Measurements from ENCODE around the gene CRTC1. TPM values are rescaled to one million over a fixed set of nuclear protein-coding genes. Genes with fewer than 3 reads are reported as not detected.

CRTC1 gene
- total RNA-seq, 1 donor from 2014 or later: 14.6 TPM

- Mint-ChIP-seq H3K27ac (ENCODE audit: unreplicated experiment) (peak overlapping the region; percentile 79), H3K4me1 (ENCODE audit: low read depth) (peaks cover 64% of the 10 kb centered on the region), H3K27me3 (ENCODE audit: low read depth) (no peaks in the 10 kb centered on the region), H3K4me3 (ENCODE audit: unreplicated experiment) (no peak overlapping the region), H3K36me3 (ENCODE audit: low read depth) (no peaks in the 10 kb centered on the region), H3K9me3 (ENCODE audit: low read depth) (no peaks in the 10 kb centered on the region)
- DNase-seq (ENCODE audit: low spot score): no peak
- no peak for TF ChIP-seq CTCF (IDR thresholded peaks at IDR 0.05)
Measured at GRCh38 chr19:18658366-18658855, 25.1 kb upstream of the CRTC1 start.

DNA sequence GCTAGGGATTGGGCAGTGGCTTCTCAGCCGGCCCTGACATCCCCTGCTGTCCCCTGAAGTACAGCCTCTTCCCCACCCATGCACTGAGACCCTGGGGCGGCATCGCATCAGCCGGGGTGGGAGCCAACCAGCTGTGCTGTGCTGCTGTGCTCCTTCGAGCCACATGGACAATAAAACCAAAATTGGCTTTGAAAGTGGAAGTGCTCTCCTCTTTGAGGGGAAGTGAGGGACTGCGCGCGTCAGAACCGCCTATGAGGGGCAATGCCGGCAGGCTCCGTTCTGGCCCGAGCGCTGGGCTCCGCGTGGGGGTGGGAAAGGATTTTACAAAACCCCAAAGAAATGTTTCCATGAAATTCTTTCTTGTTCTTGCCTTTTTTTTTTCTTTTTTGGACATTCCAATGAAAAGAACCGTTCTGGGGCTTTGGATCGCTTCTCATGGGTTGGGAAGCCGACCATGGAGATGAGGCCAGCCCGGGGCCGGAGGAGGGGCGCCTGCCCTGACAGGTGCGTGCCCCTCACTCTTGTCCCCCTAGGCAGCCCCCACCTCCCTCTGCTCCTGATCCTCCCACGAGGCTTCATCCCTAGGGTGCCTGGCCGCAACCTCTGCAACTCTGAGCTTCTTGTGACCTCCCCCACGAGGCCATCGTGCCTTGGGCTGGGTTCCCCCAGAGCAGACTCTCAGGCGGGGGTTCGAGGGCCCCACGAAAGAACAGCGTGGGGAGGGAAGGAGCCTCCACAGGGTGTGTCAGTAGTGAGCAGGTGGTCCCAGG is 24.0 kb upstream of the CRTC1 start:
- Mint-ChIP-seq H3K9me3 (ENCODE audit: low read depth) (no peaks in the 10 kb centered on the region), H3K27ac (ENCODE audit: unreplicated experiment) (peak overlapping the region; percentile 89), H3K36me3 (ENCODE audit: low read depth) (no peaks in the 10 kb centered on the region), H3K4me3 (ENCODE audit: unreplicated experiment) (no peak overlapping the region), H3K27me3 (ENCODE audit: low read depth) (no peaks in the 10 kb centered on the region), H3K4me1 (ENCODE audit: low read depth) (peaks cover 72% of the 10 kb centered on the region)
- no peak for TF ChIP-seq CTCF (IDR thresholded peaks at IDR 0.05)
- DNase-seq (ENCODE audit: low spot score): no peak

GRCh38 chr19:18660051-18660910 is 23.2 kb upstream of the CRTC1 start:
- TF ChIP-seq CTCF (IDR thresholded peaks at IDR 0.05): no peak
- Mint-ChIP-seq H3K4me3 (ENCODE audit: unreplicated experiment) (peak overlapping the region; percentile 6), H3K4me1 (ENCODE audit: low read depth) (peaks cover 72% of the 10 kb centered on the region), H3K27ac (ENCODE audit: unreplicated experiment) (peak overlapping the region; percentile 89), H3K36me3 (ENCODE audit: low read depth) (no peaks in the 10 kb centered on the region), H3K27me3 (ENCODE audit: low read depth) (no peaks in the 10 kb centered on the region), H3K9me3 (ENCODE audit: low read depth) (no peaks in the 10 kb centered on the region)
- no peak for DNase-seq (ENCODE audit: low spot score)

DNA sequence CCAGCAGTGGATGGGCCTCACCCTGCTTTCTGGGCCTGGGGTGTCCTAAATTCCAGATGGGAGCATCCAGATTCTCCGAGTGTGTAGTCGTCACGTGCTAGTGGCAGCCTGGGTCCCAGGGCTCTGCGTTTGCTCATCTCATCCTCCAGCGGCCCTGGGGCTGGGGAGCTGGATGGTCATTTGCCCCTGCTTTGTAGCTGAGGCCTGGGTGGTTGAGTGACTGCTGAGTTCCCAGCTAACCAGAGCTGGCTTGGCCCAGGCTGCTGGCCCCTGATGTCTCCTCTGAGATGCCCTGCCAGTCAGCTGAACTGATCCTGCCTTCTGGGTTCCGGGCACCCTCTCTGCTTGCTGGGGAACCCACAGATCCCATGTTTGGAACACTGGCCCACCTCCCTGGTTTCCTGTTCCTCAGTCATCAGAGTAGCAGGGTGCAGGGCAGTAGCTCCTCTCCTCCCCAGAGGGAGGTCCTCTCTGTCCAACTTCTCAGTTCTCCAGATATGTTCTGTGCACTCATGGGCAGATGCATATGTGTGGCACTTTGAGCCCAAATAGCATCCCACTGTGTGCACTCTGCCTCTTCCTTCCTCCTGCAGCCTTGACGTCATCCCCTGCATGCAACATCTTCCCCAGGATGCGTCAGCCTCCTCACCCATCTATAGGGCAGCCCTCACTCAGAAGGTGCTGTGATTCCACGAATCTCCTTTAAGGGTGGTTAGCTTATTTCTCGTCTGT is 22.4 kb upstream of the CRTC1 start:
- Mint-ChIP-seq H3K4me1 (ENCODE audit: low read depth) (peaks cover 72% of the 10 kb centered on the region), H3K27ac (ENCODE audit: unreplicated experiment) (peak overlapping the region; percentile 89), H3K27me3 (ENCODE audit: low read depth) (no peaks in the 10 kb centered on the region), H3K4me3 (ENCODE audit: unreplicated experiment) (no peak overlapping the region), H3K9me3 (ENCODE audit: low read depth) (no peaks in the 10 kb centered on the region), H3K36me3 (ENCODE audit: low read depth) (no peaks in the 10 kb centered on the region)
- TF ChIP-seq CTCF (IDR thresholded peaks at IDR 0.05): no peak
- no peak for DNase-seq (ENCODE audit: low spot score)
